Measurements from ENCODE around the gene ESYT3.

DNA sequence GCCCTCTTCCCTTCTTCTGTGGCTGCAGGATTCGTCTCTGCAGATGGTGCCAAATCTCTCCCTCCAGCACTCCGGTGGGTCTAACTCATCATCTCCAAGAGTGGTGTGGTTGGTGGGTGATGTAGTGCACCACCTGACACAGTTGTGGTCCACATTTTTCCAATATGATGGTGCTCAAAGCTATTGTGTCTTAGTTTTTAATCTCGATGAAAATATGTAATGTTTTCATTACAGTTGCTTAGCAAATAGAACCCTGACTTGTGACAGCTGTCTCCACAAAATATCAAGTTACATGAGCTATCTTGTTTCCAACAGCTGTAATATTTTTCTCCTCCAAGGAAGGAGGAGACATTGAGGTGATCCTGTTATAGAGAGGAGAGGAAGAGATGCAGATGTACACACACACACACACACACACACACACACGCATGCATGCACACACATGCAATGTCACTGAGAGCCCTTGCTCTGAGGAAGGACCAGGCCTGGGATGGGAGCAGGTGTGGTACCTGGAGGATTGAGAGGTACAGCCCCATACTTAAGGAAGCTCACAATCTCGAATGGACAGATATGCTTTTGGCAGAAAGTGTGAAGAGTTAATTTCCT, 15.7 kb upstream of the ESYT3 start:
- TF ChIP-seq, protein P1, sequence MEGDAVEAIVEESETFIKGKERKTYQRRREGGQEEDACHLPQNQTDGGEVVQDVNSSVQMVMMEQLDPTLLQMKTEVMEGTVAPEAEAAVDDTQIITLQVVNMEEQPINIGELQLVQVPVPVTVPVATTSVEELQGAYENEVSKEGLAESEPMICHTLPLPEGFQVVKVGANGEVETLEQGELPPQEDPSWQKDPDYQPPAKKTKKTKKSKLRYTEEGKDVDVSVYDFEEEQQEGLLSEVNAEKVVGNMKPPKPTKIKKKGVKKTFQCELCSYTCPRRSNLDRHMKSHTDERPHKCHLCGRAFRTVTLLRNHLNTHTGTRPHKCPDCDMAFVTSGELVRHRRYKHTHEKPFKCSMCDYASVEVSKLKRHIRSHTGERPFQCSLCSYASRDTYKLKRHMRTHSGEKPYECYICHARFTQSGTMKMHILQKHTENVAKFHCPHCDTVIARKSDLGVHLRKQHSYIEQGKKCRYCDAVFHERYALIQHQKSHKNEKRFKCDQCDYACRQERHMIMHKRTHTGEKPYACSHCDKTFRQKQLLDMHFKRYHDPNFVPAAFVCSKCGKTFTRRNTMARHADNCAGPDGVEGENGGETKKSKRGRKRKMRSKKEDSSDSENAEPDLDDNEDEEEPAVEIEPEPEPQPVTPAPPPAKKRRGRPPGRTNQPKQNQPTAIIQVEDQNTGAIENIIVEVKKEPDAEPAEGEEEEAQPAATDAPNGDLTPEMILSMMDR (IDR thresholded peaks at IDR 0.05): no peak
- TF ChIP-seq POLR2A (IDR thresholded peaks at IDR 0.05): no peak

Measured in vagina (tissue), 2 donors.